H1 (cell line): ENCODE results near the gene TPSB2.

Experiments
- EZH2 ChIP-seq: fragments of 200-600 bp; sonication (generic); IDR thresholded peaks from 2 replicates; pipeline ENCODE4 v1.7.1; 2012; ENCODE audit warnings: low read depth, mild to moderate bottlenecking, moderate library complexity, low read length, inconsistent platforms; ENCODE audit not compliant: severe bottlenecking
- JUN ChIP-seq: IDR thresholded peaks from 2 replicates; pipeline ENCODE4 v1.6.1; 2011; ENCODE audit warnings: low read depth, mild to moderate bottlenecking, improper control_type of control experiment, low read length
- POLR2A ChIP-seq, 2 experiments: IDR thresholded peaks; 1 replicate in 1 of 2; 2 replicates in 1 of 2; pipeline ENCODE4 v1.6.1; 2011; ENCODE audit warnings: low read depth in 2 of 2, low read length in 2 of 2, mild to moderate bottlenecking in 2 of 2; ENCODE audit errors: control extremely low read depth in 1 of 2
- TBP ChIP-seq: IDR thresholded peaks from 2 replicates; pipeline ENCODE4 v1.6.1; 2011; ENCODE audit warnings: low read depth, low read length, improper control_type of control experiment
- TF ChIP-seq, protein P1 (sequence below), 3 experiments: IDR thresholded peaks; 1 replicate in 2 of 3; 2 replicates in 1 of 3; pipeline versions ENCODE4 v1.5.1 to v1.6.1; 2011; ENCODE audit warnings: low read length in 3 of 3, mild to moderate bottlenecking in 3 of 3, inconsistent platforms in 2 of 3, low read depth in 1 of 3, moderate library complexity in 1 of 3; ENCODE audit not compliant: insufficient read depth in 1 of 3; ENCODE audit errors: control extremely low read depth in 1 of 3

DNA sequence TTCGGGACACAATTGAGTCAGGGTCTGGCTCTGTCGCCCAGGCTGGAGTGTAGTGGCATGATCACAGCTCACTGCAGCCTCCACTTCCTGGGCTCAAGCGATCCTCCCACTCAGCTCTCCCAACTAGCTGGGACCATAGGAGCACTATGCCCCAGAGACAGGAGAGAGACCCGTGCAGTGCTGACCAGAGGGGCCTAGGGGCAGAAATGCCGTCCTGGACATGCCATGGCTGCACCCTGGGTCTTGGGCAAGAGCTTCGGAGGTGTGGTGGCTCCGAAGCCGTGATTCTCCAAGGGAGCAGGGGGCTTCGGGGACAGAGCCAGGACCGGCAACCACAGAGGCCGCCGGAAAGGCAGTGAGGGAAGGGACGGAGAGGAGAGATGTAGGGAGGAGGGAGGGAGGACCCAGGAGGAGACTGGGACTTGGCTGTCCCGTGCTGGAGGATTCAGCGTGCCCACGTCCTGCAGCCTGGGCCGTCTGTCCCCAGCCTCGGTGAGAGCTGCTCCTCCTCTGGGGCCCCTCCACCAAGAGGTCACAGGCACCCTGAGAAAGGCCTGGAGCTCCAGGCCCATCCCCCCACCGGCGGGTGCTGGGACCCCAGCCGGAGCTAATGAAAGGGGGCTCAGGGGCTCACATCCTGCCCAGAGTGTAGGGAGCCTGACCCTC is 47.8 kb upstream of the TPSB2 start:
- TF ChIP-seq POLR2A (IDR thresholded peaks at IDR 0.05; ENCODE audit: control extremely low read depth in 1 of 2, low read depth in 2 of 2, low read length in 2 of 2) (no peak), EZH2 (no peak), JUN (no peak), TBP (no peak)
- TF ChIP-seq, protein P1, sequence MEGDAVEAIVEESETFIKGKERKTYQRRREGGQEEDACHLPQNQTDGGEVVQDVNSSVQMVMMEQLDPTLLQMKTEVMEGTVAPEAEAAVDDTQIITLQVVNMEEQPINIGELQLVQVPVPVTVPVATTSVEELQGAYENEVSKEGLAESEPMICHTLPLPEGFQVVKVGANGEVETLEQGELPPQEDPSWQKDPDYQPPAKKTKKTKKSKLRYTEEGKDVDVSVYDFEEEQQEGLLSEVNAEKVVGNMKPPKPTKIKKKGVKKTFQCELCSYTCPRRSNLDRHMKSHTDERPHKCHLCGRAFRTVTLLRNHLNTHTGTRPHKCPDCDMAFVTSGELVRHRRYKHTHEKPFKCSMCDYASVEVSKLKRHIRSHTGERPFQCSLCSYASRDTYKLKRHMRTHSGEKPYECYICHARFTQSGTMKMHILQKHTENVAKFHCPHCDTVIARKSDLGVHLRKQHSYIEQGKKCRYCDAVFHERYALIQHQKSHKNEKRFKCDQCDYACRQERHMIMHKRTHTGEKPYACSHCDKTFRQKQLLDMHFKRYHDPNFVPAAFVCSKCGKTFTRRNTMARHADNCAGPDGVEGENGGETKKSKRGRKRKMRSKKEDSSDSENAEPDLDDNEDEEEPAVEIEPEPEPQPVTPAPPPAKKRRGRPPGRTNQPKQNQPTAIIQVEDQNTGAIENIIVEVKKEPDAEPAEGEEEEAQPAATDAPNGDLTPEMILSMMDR (IDR thresholded peaks at IDR 0.05; ENCODE audit: control extremely low read depth in 1 of 3, insufficient read depth in 1 of 3, low read depth in 1 of 3, low read length in 3 of 3): no peak
